Activated effector memory CD4-positive, alpha-beta T cell treated with anti-CD3 and anti-CD28 coated beads, Interleukin-2, amount 50 U/mL, for 16 hours (primary cell): ENCODE results near the gene FOLR2.

Experiments
- DNase-seq: peaks from one replicate; pipeline ENCODE4 v3.0.0-alpha.2; 2020

FOLR2 gene

DNA sequence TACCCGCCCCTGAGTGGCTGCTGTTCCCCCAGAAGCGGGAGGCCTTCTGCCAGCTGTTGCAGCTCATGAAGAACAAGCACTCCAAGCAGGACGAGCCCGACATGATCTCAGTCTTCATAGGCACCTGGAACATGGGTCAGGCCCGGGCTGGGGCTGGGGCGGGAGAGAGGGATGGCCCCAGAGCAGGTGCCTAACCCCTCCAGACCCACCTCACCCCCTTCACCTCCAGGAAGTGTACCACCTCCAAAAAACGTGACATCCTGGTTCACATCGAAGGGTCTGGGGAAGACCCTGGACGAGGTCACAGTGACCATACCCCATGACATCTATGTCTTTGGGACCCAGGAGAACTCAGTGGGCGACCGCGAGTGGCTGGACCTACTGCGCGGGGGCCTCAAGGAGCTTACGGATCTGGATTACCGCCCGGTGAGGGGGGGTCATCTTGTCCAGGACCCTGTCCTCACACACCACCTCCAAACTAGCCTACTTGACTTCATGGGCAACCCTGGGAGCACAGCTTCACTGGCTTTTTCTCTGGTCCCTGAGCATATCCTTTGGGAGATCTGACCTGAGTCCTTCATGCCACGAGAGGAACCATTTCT is 14.3 kb downstream of the FOLR2 start:
- DNase-seq: peak; percentile 60

DNA sequence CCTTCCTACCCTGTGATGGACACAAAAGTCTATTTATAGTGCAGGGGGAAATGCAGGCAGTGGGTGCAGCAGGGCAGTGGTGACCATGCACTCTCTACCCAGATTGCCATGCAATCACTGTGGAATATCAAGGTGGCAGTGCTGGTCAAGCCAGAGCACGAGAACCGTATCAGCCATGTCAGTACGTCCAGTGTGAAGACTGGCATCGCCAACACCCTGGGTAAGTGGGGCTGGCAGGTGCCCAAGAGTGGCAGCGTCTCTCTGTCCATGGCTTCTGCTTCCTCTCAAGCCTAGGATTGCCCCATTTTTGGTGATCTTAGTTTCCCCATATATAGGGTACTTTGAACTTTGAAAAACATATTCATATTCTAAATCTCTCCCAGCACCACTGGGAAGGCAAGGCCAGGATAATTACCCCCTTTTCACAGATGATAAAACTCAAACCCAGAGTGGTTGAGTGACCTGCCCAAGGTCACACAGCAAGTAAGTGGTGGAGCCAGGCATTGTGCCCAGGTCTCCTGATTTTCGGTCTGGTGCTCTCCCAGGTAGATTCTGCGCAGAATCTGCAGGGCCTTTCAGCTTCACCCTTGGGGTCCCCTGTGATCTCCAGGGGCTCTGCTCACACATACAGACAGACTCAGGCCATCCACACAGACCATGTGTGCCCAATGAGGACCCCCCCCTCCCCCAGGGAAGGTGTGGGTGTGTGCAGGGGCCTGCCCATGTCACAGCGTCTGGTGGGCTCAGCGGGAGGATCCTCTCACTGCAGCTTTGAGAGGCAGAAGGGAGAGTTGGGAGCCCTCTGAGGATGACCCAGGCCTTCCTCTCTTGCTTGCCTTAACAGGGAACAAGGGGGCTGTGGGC is 15.0 kb downstream of the FOLR2 start:
- peak; percentile 42 for DNase-seq

DNA sequence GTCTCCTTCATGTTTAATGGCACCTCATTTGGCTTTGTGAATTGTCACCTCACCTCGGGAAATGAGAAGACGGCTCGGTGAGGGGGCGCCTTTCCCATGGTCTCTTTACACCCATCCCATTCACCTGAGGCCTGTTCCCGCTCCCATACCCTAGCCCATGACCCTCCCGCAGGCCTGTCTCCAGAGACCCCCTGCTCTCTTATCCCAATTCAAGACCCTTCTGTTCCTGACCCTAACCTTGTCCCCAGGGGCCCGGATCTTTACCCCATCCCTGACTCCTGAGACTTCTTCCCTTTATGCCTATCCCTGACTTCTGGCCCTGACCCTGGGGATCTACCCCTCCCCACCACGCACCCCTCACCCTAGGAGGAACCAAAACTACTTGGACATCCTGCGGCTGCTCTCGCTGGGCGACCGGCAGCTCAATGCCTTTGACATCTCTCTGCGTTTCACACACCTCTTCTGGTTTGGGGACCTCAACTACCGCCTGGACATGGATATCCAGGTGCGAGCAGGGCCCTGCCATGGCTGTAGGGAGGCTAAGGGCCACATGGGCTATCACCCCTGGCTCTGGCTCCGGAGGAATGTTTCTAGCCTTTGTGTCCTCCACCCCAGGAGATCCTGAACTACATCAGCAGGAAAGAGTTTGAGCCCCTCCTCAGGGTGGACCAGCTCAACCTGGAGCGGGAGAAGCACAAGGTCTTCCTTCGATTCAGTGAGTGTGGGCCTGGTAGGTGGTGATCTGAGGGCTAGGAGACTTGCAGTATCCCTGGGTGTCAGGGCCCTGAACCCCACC is 15.9 kb downstream of the FOLR2 start:
- peak; percentile 25 for DNase-seq

DNA sequence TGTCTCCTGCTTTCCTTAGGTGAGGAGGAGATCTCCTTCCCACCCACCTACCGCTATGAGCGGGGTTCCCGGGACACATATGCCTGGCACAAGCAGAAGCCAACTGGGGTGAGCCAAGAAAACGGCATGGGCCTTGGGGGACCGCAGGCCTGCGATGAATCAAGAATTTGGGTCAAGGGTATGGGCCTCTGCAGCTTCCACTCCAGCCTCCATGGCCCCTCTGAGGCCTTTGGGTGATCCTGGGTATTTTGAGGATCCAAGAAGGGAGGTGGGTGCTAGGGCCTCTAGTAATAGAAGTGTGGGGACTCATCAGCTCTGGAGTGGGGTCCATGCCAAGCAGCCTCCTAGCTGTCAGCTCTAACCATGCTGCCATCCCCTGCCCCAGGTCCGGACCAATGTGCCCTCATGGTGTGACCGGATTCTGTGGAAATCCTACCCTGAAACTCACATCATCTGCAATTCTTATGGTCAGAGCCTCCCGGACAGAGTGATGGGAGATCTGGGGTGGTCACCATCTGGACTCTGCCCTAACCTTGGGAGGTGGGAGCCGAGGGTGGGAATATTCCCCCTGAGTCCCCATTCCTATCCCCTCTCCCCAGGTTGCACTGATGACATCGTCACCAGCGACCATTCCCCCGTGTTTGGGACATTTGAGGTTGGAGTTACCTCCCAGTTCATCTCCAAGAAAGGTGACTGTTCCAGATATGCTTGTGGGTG is 16.6 kb downstream of the FOLR2 start:
- peak; percentile 54 for DNase-seq

DNA sequence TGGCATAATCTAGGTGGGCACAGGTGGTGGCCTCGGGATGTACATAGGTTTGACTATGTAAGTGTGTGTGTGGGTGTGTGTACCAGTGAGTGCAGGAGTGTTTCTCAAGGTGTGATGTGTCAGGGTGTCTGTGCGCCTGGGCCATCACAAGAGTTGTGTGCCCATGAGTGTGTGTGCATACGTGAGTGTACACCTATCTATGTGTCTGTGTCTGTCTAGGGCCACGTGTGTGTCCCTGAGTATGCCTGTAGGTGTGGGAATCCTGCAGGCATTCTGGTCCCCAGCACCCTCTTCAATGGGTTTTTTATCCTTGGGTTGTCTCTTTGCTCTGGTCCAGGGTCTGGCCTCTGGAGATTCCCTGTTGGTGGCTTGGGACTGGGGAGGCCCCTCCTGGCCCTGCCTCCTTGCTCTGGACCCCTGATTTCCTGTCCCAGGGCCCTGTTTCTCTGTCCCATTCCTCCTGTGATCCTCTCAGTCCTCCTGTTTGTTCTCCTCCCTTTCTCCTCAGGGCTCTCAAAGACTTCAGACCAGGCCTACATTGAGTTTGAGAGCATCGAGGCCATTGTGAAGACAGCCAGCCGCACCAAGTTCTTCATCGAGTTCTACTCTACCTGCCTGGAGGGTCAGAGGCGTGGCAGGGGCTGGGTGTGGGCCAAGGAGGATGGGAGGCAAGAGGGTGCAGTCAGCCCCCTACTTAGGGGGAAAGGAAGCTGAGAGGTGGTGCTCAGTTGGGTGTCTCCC is 17.3 kb downstream of the FOLR2 start:
- peak; percentile 21 for DNase-seq

DNA sequence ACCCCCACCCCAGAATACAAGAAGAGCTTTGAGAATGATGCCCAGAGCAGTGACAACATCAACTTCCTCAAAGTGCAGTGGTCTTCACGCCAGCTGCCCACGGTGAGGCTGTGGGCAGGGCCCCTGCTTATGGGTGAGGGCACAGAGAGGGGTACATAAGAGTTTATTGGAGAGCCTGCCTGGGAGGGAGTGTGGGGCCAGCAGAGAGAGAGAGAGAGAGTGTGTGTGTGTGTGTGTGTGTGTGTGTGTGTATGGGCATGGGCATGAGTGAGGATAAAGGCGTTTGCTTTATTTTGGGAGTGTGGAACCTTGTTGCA is 17.9 kb downstream of the FOLR2 start:
- DNase-seq: peak; percentile 3

DNA sequence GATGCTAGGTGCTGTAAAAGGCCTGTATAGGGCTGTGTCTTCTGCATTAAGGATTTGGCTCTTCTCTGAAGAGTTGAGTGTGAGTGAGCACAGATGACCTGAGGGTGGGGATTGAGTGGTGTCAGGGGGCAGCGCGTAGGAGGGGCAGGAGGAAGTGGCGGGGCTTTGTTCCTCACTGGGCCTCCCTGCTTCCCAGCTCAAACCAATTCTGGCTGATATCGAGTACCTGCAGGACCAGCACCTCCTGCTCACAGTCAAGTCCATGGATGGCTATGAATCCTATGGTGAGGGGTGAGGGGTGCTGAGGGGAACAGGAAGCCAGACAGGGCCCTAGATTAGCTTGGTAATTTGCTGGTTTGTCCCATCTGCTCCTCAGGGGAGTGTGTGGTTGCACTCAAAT is 18.3 kb downstream of the FOLR2 start:
- peak; percentile 44 for DNase-seq

DNA sequence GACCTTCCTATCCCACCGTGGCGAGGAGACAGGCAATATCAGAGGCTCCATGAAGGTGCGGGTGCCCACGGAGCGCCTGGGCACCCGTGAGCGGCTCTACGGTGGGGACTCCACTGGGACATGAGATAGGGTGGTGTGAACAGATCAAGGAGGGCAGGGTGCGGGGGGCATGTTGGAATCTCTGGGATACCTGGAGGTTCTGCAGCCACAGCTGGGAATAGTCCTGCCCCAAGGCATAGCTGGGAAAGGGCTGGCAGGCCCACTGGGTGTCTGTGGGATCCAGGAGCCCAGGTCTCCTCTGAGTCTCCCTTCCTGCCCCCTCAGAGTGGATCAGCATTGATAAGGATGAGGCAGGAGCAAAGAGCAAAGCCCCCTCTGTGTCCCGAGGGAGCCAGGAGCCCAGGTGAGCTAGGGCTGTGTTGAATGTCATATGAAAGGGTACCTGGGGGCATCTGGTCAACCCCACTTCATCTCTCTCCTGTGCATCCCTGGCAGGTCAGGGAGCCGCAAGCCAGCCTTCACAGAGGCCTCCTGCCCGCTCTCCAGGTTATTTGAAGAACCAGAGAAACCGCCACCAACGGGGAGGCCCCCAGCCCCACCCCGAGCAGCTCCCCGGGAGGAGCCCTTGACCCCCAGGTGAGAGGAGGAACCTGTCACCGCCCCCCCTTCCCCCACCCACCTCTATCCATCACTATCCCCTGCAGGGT is 18.9 kb downstream of the FOLR2 start:
- DNase-seq: peak; percentile 49

DNA sequence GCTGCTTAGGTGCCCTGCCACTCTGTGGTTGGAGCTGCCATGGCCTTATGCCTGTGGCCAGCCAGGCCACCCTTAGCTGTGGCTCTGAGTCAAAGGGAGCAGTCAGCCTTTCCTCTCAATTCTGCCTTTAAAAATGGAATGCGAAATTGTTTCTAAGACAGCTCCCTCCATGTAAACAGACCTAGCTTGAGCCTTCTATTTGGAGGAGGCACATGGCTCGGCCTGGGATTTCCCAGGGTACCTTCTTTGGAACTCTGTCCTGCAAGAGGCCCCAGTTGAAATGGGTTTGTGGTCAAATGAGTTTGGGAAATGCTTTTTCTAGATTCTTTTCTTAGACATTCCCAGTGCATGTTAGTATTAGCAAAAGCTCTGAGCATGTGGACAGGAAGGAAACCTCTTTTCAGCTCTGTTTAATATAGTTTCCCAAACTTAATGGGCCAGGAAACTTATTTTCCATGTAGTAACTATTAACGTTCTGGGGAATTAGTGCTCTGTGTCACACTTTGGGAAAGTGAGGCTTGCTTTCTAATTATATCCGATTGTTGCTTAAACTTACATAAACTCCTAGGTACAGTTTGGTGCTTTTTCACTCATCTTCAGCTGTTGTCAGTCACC is 19.6 kb downstream of the FOLR2 start:
- peak; percentile 27 for DNase-seq

DNA sequence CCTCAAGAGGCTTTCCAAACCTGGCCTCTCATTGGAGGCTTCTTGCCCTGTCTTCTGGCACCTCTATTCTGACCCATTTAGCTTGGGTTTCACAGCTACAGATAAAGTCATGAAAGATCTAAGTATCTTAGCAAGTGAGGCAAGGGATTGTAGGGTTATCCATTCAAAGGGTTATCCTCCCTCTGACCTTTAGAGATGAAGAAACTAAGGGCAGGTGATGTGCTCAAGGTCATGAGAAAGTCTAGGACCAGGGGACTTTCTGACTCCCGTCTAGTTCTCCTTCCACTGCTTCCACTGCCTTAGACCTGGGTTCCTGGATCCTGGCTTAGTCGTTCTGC is 20.1 kb downstream of the FOLR2 start:
- DNase-seq: no peak

DNA sequence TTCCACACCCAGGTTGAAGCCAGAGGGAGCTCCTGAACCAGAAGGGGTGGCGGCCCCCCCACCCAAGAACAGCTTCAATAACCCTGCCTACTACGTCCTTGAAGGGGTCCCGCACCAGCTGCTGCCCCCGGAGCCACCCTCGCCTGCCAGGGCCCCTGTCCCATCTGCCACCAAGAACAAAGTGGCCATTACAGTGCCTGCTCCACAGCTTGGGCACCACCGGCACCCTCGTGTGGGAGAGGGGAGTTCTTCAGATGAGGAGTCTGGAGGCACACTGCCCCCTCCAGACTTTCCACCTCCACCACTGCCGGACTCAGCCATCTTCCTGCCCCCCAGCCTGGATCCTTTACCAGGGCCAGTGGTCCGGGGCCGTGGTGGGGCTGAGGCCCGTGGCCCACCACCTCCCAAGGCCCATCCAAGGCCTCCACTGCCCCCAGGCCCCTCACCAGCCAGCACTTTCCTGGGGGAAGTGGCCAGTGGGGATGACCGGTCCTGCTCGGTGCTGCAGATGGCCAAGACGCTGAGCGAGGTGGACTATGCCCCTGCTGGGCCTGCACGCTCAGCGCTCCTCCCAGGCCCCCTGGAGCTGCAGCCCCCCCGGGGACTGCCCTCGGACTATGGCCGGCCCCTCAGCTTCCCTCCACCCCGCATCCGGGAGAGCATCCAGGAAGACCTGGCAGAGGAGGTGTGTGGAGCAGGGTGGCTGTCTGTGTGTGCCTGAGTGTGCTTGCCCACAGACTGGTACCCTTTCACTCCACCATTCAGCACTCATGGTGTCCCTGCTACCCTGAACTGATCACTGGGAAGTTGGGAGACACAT is 20.7 kb downstream of the FOLR2 start:
- peak; percentile 58 for DNase-seq

DNA sequence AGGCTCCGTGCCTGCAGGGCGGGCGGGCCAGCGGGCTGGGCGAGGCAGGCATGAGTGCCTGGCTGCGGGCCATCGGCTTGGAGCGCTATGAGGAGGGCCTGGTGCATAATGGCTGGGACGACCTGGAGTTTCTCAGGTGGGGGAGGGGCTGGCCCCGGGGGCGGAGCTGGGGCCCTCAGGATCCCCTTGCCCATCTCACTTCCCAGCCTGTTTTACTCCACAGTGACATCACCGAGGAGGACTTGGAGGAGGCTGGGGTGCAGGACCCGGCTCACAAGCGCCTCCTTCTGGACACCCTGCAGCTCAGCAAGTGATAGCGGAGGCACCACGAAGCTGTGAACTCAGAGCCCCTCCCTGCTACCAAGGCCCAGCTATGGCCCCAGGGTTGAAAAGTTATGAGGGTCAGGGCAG is 21.5 kb downstream of the FOLR2 start:
- DNase-seq: peak; percentile 78

DNA sequence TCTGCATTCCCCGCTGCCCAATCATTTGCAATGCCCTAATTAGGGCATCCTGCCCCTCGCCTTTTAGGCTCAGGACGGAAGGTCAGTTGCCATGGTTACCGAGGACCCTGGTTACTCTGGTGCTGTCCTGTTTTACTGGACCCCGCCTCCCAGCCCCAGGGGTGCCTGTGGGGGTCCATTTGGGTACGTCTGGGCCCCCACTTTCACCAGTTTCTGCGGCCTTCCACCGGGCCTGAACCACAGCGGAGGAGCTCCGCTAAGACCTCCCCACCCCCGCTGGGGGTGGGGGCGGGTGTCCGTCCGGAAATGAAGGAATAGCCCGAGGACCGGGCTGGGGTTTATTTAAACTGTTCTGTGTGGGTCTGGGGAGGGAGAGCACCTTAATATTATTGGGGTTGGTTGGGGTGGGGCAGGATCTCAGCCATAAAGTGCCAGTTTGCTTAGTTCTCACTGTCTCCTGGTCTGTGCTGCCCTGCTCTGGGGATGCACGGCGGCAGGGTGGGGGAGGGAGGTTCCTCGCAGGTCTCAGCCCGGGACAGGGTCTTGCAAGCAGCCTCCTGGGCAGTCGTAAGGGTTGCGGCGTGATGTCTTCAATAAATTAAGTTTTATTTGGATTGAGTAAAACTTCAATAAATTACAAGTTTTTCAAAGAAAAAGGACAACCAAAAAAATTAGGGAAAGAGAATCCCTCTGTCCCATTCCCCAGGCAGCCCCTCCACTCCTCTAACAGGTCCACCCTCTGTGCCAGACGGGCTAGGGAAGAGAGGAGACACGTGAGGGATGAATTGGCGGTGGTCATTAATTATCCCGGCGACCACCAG is 22.1 kb downstream of the FOLR2 start:
- DNase-seq: peak; percentile 22

DNA sequence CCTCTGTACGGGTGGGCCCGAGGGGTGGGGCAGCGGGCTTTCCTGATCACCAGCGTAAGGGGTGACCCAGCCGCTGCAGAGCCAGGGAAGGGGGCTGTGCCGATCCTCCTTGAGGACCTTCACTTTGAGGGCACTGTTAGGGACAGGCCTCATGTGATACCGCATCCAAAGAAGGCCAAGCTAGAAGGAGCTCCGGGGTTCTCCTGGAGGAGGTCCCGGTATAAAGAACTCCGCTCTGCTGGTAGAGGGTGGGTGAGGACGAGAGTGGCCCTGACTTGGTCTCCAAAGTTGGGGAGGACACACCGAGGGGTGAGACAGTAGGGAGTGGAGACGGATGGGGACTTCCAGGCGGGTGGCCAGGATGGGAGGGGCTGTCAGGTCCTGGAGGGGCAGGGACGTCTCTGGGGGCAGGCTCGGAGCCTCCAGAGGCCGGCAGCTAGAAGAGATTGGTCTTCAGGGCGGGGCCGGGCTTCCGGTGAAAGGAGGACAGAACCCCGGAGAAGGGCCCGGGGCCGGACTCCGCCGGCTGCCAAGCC is 22.8 kb downstream of the FOLR2 start:
- peak; percentile 61 for DNase-seq

DNA sequence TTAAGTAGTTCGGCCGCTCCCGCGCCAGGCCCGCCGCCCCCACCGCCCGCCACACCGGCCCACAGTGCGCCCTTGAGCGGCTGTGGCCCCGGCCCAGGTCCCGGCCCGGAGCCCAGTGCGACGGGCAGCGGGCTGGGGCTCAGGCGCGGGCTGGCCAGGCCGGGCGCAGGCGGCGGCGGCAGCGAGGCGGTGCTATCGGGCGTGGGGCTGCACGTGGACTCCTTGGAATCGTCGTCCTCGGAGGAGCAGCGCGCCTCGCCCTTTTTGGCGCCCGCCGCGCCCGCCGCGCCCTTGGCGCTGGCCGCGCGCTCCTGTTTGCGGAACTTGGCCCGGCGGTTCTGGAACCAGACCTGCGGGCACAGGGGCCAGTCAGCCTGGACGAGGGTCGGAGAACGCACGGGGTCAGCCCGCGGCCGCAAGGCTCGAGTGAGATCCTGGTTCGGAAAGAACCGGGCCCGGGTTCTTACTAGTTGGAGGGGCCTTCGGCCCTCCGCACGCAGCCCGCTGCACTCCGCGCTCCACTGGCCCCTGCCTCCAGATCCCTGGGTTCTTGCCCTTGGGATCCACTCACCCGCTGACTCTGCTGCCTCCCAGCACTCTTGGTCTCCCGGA is 23.4 kb downstream of the FOLR2 start:
- DNase-seq: peak; percentile 61

DNA sequence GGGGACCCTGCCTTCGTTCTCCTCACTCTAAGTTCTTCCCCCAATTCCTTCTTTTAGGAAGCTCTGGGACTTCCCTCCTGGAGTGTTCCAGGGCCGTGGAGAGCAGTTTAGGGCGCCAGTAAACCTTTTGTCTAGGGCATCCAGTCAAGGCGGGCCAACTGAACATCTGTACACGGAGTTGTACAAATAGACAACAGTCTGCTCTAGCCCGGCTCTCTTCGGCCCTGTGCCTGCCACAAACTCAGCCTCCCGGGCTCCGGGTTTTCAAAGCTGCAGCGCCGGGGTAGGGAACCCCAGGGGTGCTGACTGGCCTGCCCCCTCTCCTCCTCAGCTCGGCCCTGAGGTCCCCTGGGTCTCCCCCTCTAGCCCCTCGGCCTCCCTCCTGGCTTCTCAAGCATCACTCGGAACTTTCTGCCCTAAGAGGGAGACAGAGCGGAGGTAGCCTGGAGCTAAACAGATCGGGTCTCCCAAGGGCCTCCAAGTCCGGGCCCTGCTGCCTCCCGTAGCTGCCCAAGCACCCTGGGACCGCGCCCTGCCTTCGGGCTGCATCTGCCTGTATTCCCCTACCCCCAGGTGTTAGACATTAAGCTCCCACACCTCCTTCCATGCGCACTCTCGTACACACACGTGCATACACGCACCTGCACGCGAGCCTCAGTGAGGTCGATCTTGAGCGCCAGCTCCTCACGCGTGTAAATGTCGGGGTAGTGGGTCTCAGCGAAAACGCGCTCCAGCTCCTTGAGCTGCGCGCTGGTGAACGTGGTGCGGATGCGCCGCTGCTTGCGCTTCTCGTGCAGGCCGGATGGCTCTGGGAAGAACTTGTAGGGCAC is 24.1 kb downstream of the FOLR2 start:
- no peak for DNase-seq

DNA sequence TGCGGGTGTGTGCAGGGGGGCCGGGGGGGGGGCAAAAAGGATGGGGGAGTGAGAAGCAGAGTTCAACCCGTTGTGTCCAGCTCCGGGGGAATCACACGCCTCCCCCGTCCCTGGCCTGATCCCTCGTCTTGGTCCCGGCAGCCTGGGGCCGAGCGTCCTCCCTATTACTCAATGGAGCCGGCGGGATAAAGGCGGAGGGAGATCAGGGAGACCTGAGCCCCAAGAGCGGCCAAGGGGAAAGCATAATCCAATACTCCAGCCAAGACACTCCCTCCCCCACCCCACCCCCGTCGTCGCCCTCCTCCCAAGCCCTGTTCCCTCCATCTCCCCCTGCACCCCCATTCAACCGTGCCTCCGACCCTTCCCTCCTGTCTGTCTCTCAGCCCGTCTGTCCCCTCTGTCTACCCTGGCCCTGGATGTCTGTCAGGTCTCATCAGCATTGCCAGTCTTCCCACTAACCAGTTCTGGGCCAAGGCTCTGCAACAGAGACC is 24.7 kb downstream of the FOLR2 start:
- no peak for DNase-seq

DNA sequence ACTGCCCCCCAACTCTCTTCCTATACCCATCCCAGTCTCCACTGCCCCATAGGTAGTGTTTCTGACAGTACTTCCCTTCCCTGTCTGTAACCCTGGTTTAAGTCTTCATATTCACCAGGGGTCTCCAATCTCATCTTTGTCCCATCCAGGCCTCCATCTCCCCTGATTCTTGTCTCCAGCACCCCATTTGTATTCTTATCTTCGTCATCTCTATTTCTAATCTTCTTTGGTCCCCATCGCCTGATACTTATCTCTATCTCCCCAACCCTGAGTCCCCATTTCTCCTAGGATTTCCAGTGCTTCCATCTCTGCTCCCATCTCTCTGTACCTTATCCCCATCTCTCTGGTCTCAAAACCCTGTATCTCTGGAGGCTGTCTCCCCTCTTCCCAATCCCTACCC is 25.5 kb downstream of the FOLR2 start:
- DNase-seq: no peak
